ENCODE data around the gene PRKAG2. TPM values are rescaled to one million over a fixed set of nuclear protein-coding genes. Genes with fewer than 3 reads are reported as not detected.
"Not testable (repeated sequence)": the region's sequence is repeated elsewhere in the genome, so short reads cannot be mapped to it uniquely, and the experiment has no call there.

Gene PRKAG2
- total RNA-seq, 1 donor from 2014 or later, result 13.5 TPM

GRCh38 chr7:151754142-151754590 lies 122.7 kb downstream of the PRKAG2 start:
- H3K36me3 Mint-ChIP-seq (ENCODE audit: unreplicated experiment), result no peaks in the 10 kb centered on the region

GRCh38 chr7:151752816-151753595 lies 123.9 kb downstream of the PRKAG2 start:
- no peaks in the 10 kb centered on the region for H3K36me3 Mint-ChIP-seq (ENCODE audit: unreplicated experiment)
- no peaks in the 10 kb centered on the region for H3K9me3 Mint-ChIP-seq (ENCODE audit: unreplicated experiment)
- TF ChIP-seq, protein P1, sequence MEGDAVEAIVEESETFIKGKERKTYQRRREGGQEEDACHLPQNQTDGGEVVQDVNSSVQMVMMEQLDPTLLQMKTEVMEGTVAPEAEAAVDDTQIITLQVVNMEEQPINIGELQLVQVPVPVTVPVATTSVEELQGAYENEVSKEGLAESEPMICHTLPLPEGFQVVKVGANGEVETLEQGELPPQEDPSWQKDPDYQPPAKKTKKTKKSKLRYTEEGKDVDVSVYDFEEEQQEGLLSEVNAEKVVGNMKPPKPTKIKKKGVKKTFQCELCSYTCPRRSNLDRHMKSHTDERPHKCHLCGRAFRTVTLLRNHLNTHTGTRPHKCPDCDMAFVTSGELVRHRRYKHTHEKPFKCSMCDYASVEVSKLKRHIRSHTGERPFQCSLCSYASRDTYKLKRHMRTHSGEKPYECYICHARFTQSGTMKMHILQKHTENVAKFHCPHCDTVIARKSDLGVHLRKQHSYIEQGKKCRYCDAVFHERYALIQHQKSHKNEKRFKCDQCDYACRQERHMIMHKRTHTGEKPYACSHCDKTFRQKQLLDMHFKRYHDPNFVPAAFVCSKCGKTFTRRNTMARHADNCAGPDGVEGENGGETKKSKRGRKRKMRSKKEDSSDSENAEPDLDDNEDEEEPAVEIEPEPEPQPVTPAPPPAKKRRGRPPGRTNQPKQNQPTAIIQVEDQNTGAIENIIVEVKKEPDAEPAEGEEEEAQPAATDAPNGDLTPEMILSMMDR (IDR thresholded peaks at IDR 0.05), result no peak
- H3K4me3 Mint-ChIP-seq (ENCODE audit: unreplicated experiment), result no peak overlapping the region
- DNase-seq (ENCODE audit: extremely low spot score, unreplicated experiment), result no peak
- peak overlapping the region; percentile 74 for H3K27ac Mint-ChIP-seq (ENCODE audit: unreplicated experiment)
- H3K27me3 Mint-ChIP-seq (ENCODE audit: unreplicated experiment), result no peaks in the 10 kb centered on the region
- peaks cover 52% of the 10 kb centered on the region for H3K4me1 Mint-ChIP-seq (ENCODE audit: unreplicated experiment)

More at GRCh38 chr7:151754142-151754590, 122.7 kb downstream of the PRKAG2 start:
- H3K27me3 Mint-ChIP-seq (ENCODE audit: unreplicated experiment), result no peaks in the 10 kb centered on the region
- H3K27ac Mint-ChIP-seq (ENCODE audit: unreplicated experiment), result peak overlapping the region; percentile 94
- peak overlapping the region; percentile 10 for H3K4me3 Mint-ChIP-seq (ENCODE audit: unreplicated experiment)
- H3K4me1 Mint-ChIP-seq (ENCODE audit: unreplicated experiment), result peaks cover 63% of the 10 kb centered on the region
- TF ChIP-seq, protein P1 (IDR thresholded peaks at IDR 0.05), result peak; percentile 98
- H3K9me3 Mint-ChIP-seq (ENCODE audit: unreplicated experiment), result no peaks in the 10 kb centered on the region
- DNase-seq (ENCODE audit: extremely low spot score, unreplicated experiment), result peak; percentile 97

- DNase-seq (ENCODE audit: extremely low spot score, unreplicated experiment), result no peak
- H3K36me3 Mint-ChIP-seq (ENCODE audit: unreplicated experiment), result no peaks in the 10 kb centered on the region
- no peaks in the 10 kb centered on the region for H3K9me3 Mint-ChIP-seq (ENCODE audit: unreplicated experiment)
- no peaks in the 10 kb centered on the region for H3K27me3 Mint-ChIP-seq (ENCODE audit: unreplicated experiment)
- TF ChIP-seq, protein P1 (IDR thresholded peaks at IDR 0.05), result no peak
- peaks cover 46% of the 10 kb centered on the region for H3K4me1 Mint-ChIP-seq (ENCODE audit: unreplicated experiment)
- no peak overlapping the region for H3K4me3 Mint-ChIP-seq (ENCODE audit: unreplicated experiment)
- no peak overlapping the region for H3K27ac Mint-ChIP-seq (ENCODE audit: unreplicated experiment)
Observed at GRCh38 chr7:151752037-151752436, 124.9 kb downstream of the PRKAG2 start.

- H3K9me3 Mint-ChIP-seq (ENCODE audit: unreplicated experiment), result no peaks in the 10 kb centered on the region
- DNase-seq (ENCODE audit: extremely low spot score, unreplicated experiment), result no peak
- H3K36me3 Mint-ChIP-seq (ENCODE audit: unreplicated experiment), result no peaks in the 10 kb centered on the region
- H3K4me1 Mint-ChIP-seq (ENCODE audit: unreplicated experiment), result peaks cover 44% of the 10 kb centered on the region
- H3K27ac Mint-ChIP-seq (ENCODE audit: unreplicated experiment), result no peak overlapping the region
- TF ChIP-seq, protein P1 (IDR thresholded peaks at IDR 0.05), result no peak
- no peak overlapping the region for H3K4me3 Mint-ChIP-seq (ENCODE audit: unreplicated experiment)
- no peaks in the 10 kb centered on the region for H3K27me3 Mint-ChIP-seq (ENCODE audit: unreplicated experiment)
Observed at GRCh38 chr7:151748733-151749132, 128.2 kb downstream of the PRKAG2 start.

DNA sequence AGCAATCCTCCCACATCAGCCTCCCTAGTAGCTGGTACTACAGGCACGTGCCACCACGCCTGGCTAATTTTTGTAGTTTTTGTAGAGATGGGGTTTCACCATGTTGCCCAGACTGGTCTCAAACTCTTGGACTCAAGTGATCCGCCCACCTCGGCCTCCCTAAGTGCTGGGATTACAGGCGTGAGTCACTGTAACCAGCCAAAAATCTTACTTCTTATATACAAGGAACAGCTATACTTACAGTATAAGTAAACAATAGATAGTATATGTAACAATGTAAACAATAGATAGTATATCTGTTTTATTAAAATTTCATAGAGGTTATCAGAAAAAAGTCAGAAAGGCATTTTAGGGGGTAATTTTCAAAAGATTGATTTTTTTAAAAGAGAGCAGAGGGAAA lies 128.9 kb downstream of the PRKAG2 start:
- H3K27me3 Mint-ChIP-seq (ENCODE audit: unreplicated experiment); H3K27ac Mint-ChIP-seq (ENCODE audit: unreplicated experiment); H3K4me3 Mint-ChIP-seq (ENCODE audit: unreplicated experiment); DNase-seq (ENCODE audit: extremely low spot score, unreplicated experiment); H3K36me3 Mint-ChIP-seq (ENCODE audit: unreplicated experiment); H3K9me3 Mint-ChIP-seq (ENCODE audit: unreplicated experiment): not testable (repeated sequence)
- H3K4me1 Mint-ChIP-seq (ENCODE audit: unreplicated experiment), result peaks cover 46% of the 10 kb centered on the region
